ENCODE measurements around the gene GNAI3.

The GNAI3 gene

GRCh38 chr1:109589679-109590078, 41.3 kb downstream of the GNAI3 start:
- TF ChIP-seq CTCF (IDR thresholded peaks at IDR 0.05; ENCODE audit: borderline replicate concordance, control extremely low read depth, extremely low read depth, insufficient read depth, missing control alignments) = no peak
- no peak for DNase-seq (ENCODE audit: low spot score)
- in situ Hi-C loops (cut with MboI; ENCODE audit: low sequenced_read_pairs, unreplicated experiment) = no loop called here

- in situ Hi-C loops (cut with MboI; ENCODE audit: low sequenced_read_pairs, unreplicated experiment) = no loop called here
- no peak for DNase-seq (ENCODE audit: low spot score)
- no peak for TF ChIP-seq CTCF (IDR thresholded peaks at IDR 0.05; ENCODE audit: borderline replicate concordance, control extremely low read depth, extremely low read depth, insufficient read depth, missing control alignments)
These were observed 44.5 kb downstream of the GNAI3 start for GRCh38 chr1:109592916-109593315.

- DNase-seq (ENCODE audit: low spot score) = no peak
- in situ Hi-C loops (cut with MboI; ENCODE audit: low sequenced_read_pairs, unreplicated experiment) = no loop called here
- TF ChIP-seq CTCF (IDR thresholded peaks at IDR 0.05; ENCODE audit: borderline replicate concordance, control extremely low read depth, extremely low read depth, insufficient read depth, missing control alignments) = no peak
These were observed 47.1 kb downstream of the GNAI3 start for GRCh38 chr1:109595531-109595930.

- TF ChIP-seq CTCF (IDR thresholded peaks at IDR 0.05; ENCODE audit: borderline replicate concordance, control extremely low read depth, extremely low read depth, insufficient read depth, missing control alignments) = no peak
- DNase-seq (ENCODE audit: low spot score) = no peak
- in situ Hi-C loops (cut with MboI; ENCODE audit: low sequenced_read_pairs, unreplicated experiment) = no loop called here
These were observed 49.7 kb downstream of the GNAI3 start for GRCh38 chr1:109598156-109598555.

- TF ChIP-seq CTCF (IDR thresholded peaks at IDR 0.05; ENCODE audit: borderline replicate concordance, control extremely low read depth, extremely low read depth, insufficient read depth, missing control alignments) = no peak
- DNase-seq (ENCODE audit: low spot score) = no peak
- in situ Hi-C loops (cut with MboI; ENCODE audit: low sequenced_read_pairs, unreplicated experiment) = no loop called here
These were observed 50.2 kb downstream of the GNAI3 start for GRCh38 chr1:109598655-109599054.

- TF ChIP-seq CTCF (IDR thresholded peaks at IDR 0.05; ENCODE audit: borderline replicate concordance, control extremely low read depth, extremely low read depth, insufficient read depth, missing control alignments) = no peak
- in situ Hi-C loops (cut with MboI; ENCODE audit: low sequenced_read_pairs, unreplicated experiment) = no loop called here
These were observed 54.8 kb downstream of the GNAI3 start for GRCh38 chr1:109603229-109603628.

GRCh38 chr1:109605381-109605780, 57.0 kb downstream of the GNAI3 start:
- no peak for DNase-seq (ENCODE audit: low spot score)
- no peak for TF ChIP-seq CTCF (IDR thresholded peaks at IDR 0.05; ENCODE audit: borderline replicate concordance, control extremely low read depth, extremely low read depth, insufficient read depth, missing control alignments)
- in situ Hi-C loops (cut with MboI; ENCODE audit: low sequenced_read_pairs, unreplicated experiment) = no loop called here

More at GRCh38 chr1:109603229-109603628, 54.8 kb downstream of the GNAI3 start:
- no peak for DNase-seq (ENCODE audit: low spot score)
